GM19351 (cell line): ENCODE results near the gene NOXO1.

Source experiments
- ATAC-seq: cut with Tn5 transposase; IDR thresholded peaks from one replicate; pipeline ENCODE4 v1.9.1; 2021; ENCODE audit warnings: mild to moderate bottlenecking, moderate library complexity; ENCODE audit not compliant: unreplicated experiment

NOXO1 gene

GRCh38 chr16:1980030-1980769 lies 1.1 kb downstream of the NOXO1 start:
- no peak for ATAC-seq

GRCh38 chr16:1979271-1980029 lies 1.8 kb downstream of the NOXO1 start:
- ATAC-seq: no peak

- ATAC-seq: no peak
These were observed 2.7 kb downstream of the NOXO1 start for GRCh38 chr16:1978476-1979120.

- ATAC-seq: no peak
These were observed 3.4 kb downstream of the NOXO1 start for GRCh38 chr16:1977875-1978268.

- ATAC-seq: no peak
These were observed 4.1 kb downstream of the NOXO1 start for GRCh38 chr16:1976951-1977874.

GRCh38 chr16:1976216-1976520 lies 5.1 kb downstream of the NOXO1 start:
- ATAC-seq: no peak

GRCh38 chr16:1975432-1976215 lies 5.6 kb downstream of the NOXO1 start:
- ATAC-seq: no peak

GRCh38 chr16:1974157-1975070 lies 6.9 kb downstream of the NOXO1 start:
- ATAC-seq: no peak

GRCh38 chr16:1973461-1974156 lies 7.7 kb downstream of the NOXO1 start:
- no peak for ATAC-seq

- no peak for ATAC-seq
These were observed 8.8 kb downstream of the NOXO1 start for GRCh38 chr16:1972490-1972877.

GRCh38 chr16:1971796-1972489 lies 9.3 kb downstream of the NOXO1 start, which contains the start of gene TBL3:
Gene TBL3 (plus strand): TSS chr16:1972053. CDS start chr16:1972165, 112 bp downstream.
- peak; percentile 90 for ATAC-seq

- ATAC-seq: no peak
These were observed 12.9 kb downstream of the NOXO1 start for GRCh38 chr16:1968146-1968953.

- no peak for ATAC-seq
These were observed 14.8 kb downstream of the NOXO1 start, which contains the start of gene RNF151 for GRCh38 chr16:1966460-1966859. Gene RNF151 (plus strand): TSS chr16:1966856. CDS start chr16:1966882, 26 bp downstream.

- no peak for ATAC-seq
These were observed 15.8 kb downstream of the NOXO1 start for GRCh38 chr16:1965396-1966001.

- peak; percentile 81 for ATAC-seq
These were observed 16.5 kb downstream of the NOXO1 start, which contains the start of gene RPS2 for GRCh38 chr16:1964506-1965395. Gene RPS2 (minus strand): TSS chr16:1964826. CDS start chr16:1964625, 201 bp downstream.
